Neural crest cell (in vitro differentiated cells): Measurements from ENCODE around the gene CCDC57. TPM values are rescaled to one million over a fixed set of nuclear protein-coding genes. Genes with fewer than 3 reads are reported as not detected.
"Not testable (repeated sequence)": the region's sequence is repeated elsewhere in the genome, so short reads cannot be mapped to it uniquely, and the experiment has no call there.

Experiments
- DNase-seq: peaks from one replicate; pipeline ENCODE4 v3.0.0; 2021; ENCODE audit warnings: low read depth, mixed read lengths, low spot score
- H3K27ac Mint-ChIP-seq: one replicate; pipeline ENCODE4 v1.8.0; 2021; ENCODE audit warnings: mild to moderate bottlenecking, mixed read lengths; ENCODE audit not compliant: unreplicated experiment
- H3K27me3 Mint-ChIP-seq: 2 replicates; pipeline ENCODE4 v1.8.0; 2021; ENCODE audit warnings: low read depth, mild to moderate bottlenecking, mixed read lengths
- H3K36me3 Mint-ChIP-seq: 2 replicates; pipeline ENCODE4 v1.8.0; 2021; ENCODE audit warnings: low read depth, mild to moderate bottlenecking, mixed read lengths
- H3K4me1 Mint-ChIP-seq: 2 replicates; pipeline ENCODE4 v1.8.0; 2021; ENCODE audit warnings: mixed read lengths
- H3K4me3 Mint-ChIP-seq: one replicate; pipeline ENCODE4 v1.8.0; 2021; ENCODE audit warnings: mild to moderate bottlenecking, mixed read lengths
- H3K9me3 Mint-ChIP-seq: 2 replicates; pipeline ENCODE4 v1.8.0; 2021; ENCODE audit warnings: mixed read lengths
- CTCF ChIP-seq: fragments of 200-600 bp; sonication (generic); conservative IDR thresholded peaks from 2 replicates; pipeline ENCODE4 v1.5.0; 2021; ENCODE audit warnings: antibody characterized with exemption, mild to moderate bottlenecking
- total RNA-seq: library from RNA; stranded (reverse); gene quantifications from 2 replicates; pipeline ENCODE4 v1.2.1, GENCODE V29; 2021

Gene CCDC57
- total RNA-seq, 1 donor from 2014 or later: 47.5 TPM

DNA sequence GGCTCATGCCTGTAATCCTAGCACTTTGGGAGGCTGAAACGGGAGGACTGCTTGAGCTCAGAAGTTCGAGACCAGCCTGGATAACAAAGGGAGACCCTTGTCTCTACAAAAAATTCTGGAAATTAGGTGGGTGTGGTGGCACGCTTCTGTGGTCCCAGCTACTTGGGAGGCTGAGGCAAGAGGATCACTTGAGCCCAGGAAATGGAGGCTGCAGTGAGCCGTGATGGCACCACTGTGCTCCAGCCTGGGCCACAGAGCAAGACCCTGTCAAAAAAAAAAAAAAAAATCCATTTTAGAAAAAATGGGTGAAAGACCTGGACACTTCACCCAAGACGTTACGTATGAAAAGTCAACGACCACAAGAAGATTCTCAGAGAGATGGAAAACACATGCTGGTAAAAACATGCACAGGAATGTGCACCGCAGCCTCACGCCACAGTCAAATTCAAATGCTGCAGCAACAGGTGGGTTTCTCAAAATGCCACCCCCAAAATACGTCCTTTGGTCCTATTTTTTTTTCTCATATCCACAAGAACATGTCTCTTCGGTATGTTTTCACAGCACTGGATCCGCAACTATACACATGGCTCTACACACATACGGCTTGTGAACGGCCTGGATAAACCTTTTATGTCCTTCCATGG lies 43.7 kb upstream of the CCDC57 start:
- peaks cover 3% of the 10 kb centered on the region for H3K9me3 Mint-ChIP-seq
- H3K36me3 Mint-ChIP-seq: peaks cover 52% of the 10 kb centered on the region
- peaks cover 5% of the 10 kb centered on the region for H3K4me1 Mint-ChIP-seq
- H3K27ac Mint-ChIP-seq: no peak overlapping the region
- TF ChIP-seq CTCF: no peak
- no peaks in the 10 kb centered on the region for H3K27me3 Mint-ChIP-seq
- DNase-seq: no peak
- H3K4me3 Mint-ChIP-seq: no peak overlapping the region

- Mint-ChIP-seq H3K4me1 (peaks cover 5% of the 10 kb centered on the region), H3K36me3 (peaks cover 48% of the 10 kb centered on the region), H3K4me3 (no peak overlapping the region), H3K27ac (no peak overlapping the region), H3K9me3 (no peaks in the 10 kb centered on the region), H3K27me3 (no peaks in the 10 kb centered on the region)
- TF ChIP-seq CTCF: no peak
- DNase-seq: no peak
Measured at GRCh38 chr17:82255402-82255972, 42.8 kb upstream of the CCDC57 start.

DNA sequence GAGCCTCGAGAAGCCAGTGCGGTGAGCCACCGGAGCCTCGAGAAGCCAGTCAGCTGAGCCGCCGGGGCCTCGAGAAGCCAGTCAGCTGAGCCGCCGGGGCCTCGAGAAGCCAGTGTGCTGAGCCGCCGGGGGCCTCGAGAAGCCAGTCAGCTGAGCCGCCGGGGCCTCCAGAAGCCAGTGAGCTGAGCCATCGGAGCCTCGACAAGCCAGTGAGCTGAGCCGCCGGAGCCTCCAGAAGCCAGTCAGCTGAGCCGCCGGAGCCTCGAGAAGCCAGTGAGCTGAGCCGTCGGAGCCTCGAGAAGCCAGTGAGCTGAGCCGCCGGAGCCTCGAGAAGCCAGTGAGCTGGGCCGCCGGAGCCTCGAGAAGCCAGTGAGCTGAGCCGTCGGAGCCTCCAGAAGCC lies 42.1 kb upstream of the CCDC57 start:
- H3K36me3 Mint-ChIP-seq: peaks cover 41% of the 10 kb centered on the region
- H3K4me1 Mint-ChIP-seq, H3K9me3 Mint-ChIP-seq, H3K27me3 Mint-ChIP-seq, DNase-seq, H3K4me3 Mint-ChIP-seq, H3K27ac Mint-ChIP-seq: not testable (repeated sequence)

GRCh38 chr17:82254096-82254495 lies 41.5 kb upstream of the CCDC57 start:
- H3K36me3 Mint-ChIP-seq: peaks cover 40% of the 10 kb centered on the region
- H3K4me1 Mint-ChIP-seq, DNase-seq, H3K9me3 Mint-ChIP-seq, H3K27me3 Mint-ChIP-seq, H3K4me3 Mint-ChIP-seq, H3K27ac Mint-ChIP-seq: not testable (repeated sequence)

- Mint-ChIP-seq H3K27me3 (no peaks in the 10 kb centered on the region), H3K36me3 (peaks cover 37% of the 10 kb centered on the region), H3K27ac (no peak overlapping the region), H3K9me3 (no peaks in the 10 kb centered on the region), H3K4me1 (peaks cover 5% of the 10 kb centered on the region), H3K4me3 (no peak overlapping the region)
- no peak for DNase-seq
- no peak for TF ChIP-seq CTCF
Measured at GRCh38 chr17:82253179-82253544, 40.5 kb upstream of the CCDC57 start.

DNA sequence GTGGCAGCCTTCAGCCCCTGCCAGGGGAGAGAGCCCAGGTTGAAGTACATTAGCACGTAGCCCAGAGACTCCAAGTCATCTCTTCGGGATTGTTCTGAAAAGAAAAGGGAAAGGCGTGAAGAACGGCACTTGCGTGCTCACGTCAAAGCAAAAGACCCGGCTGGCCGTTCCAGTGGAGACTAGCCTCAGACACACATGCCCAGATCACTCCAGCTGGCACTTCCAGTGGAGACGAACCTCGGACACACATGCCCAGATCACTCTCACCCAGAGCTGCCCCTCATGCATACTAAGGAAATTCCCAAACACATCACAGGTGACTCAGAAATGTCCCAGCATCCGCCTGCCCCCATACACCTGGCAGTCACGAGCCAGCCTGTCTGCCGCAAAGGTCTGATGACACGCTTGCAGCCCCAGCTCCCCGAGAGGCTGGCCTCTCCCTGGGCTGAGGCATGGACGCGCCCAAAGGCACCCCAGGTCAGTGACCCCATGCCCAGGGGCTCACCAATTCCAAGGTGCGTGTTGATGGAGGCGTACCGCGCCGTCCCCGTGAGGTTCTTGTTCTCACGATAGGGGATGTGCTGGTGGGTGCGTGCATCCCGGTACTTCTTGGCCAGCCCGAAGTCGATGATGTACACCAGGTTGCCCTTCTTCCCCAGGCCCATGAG lies 40.0 kb upstream of the CCDC57 start:
- TF ChIP-seq CTCF: no peak
- Mint-ChIP-seq H3K36me3 (peaks cover 37% of the 10 kb centered on the region), H3K27me3 (no peaks in the 10 kb centered on the region), H3K9me3 (no peaks in the 10 kb centered on the region), H3K27ac (no peak overlapping the region), H3K4me3 (no peak overlapping the region), H3K4me1 (peaks cover 3% of the 10 kb centered on the region)
- DNase-seq: no peak
